NCI-H2196 treated with DMSO at 0.1 percent for 48 hours (cell line): ENCODE measurements around the gene PCDH9.
"Not testable (repeated sequence)": the region's sequence is repeated elsewhere in the genome, so short reads cannot be mapped to it uniquely, and the experiment has no call there.

Experiments used
- DNase-seq: peaks from one replicate; lab custom pipeline; 2025; ENCODE audit not compliant: unreplicated experiment; lab: John Stamatoyannopoulos, UW

PCDH9 gene

GRCh38 chr13:67134417-67135129, 95.6 kb downstream of the PCDH9 start:
- no peak for DNase-seq

GRCh38 chr13:67133476-67133875, 96.7 kb downstream of the PCDH9 start:
- no peak for DNase-seq

GRCh38 chr13:67131393-67131792, 98.7 kb downstream of the PCDH9 start:
- DNase-seq, result no peak

- DNase-seq, result no peak
These were observed 99.7 kb downstream of the PCDH9 start for GRCh38 chr13:67130444-67130843.

- DNase-seq, result no peak
These were observed 102.0 kb downstream of the PCDH9 start for GRCh38 chr13:67128136-67128535.

- no peak for DNase-seq
These were observed 104.5 kb downstream of the PCDH9 start for GRCh38 chr13:67125681-67126080.

GRCh38 chr13:67123165-67123564, 107.0 kb downstream of the PCDH9 start:
- no peak for DNase-seq

GRCh38 chr13:67122251-67122650, 107.9 kb downstream of the PCDH9 start:
- DNase-seq, result no peak

- DNase-seq, result no peak
These were observed 109.1 kb downstream of the PCDH9 start for GRCh38 chr13:67120872-67121531.

- no peak for DNase-seq
These were observed 110.6 kb downstream of the PCDH9 start for GRCh38 chr13:67119481-67119894.

GRCh38 chr13:67118277-67118676, 111.9 kb downstream of the PCDH9 start:
- no peak for DNase-seq

GRCh38 chr13:67117010-67117550, 113.1 kb downstream of the PCDH9 start:
- no peak for DNase-seq

GRCh38 chr13:67107979-67108378, 122.2 kb downstream of the PCDH9 start:
- DNase-seq, result no peak

- DNase-seq, result no peak
These were observed 123.6 kb downstream of the PCDH9 start for GRCh38 chr13:67106502-67107057.

- no peak for DNase-seq
These were observed 128.2 kb downstream of the PCDH9 start for GRCh38 chr13:67101730-67102467.

GRCh38 chr13:67100730-67101129, 129.4 kb downstream of the PCDH9 start:
- DNase-seq, result no peak

GRCh38 chr13:67099494-67099893, 130.6 kb downstream of the PCDH9 start:
- DNase-seq, result no peak

GRCh38 chr13:67097892-67098452, 132.2 kb downstream of the PCDH9 start:
- no peak for DNase-seq

GRCh38 chr13:67096893-67097292, 133.2 kb downstream of the PCDH9 start:
- not testable (repeated sequence) for DNase-seq

GRCh38 chr13:67096418-67096817, 133.7 kb downstream of the PCDH9 start:
- no peak for DNase-seq

GRCh38 chr13:67095621-67096020, 134.5 kb downstream of the PCDH9 start:
- DNase-seq, result no peak
